ENCODE data around the gene RETREG1. TPM values are rescaled to one million over a fixed set of nuclear protein-coding genes. Genes with fewer than 3 reads are reported as not detected.
A peak's percentile ranks its signal among the peaks of the same experiment; 100 is the strongest.

Gene RETREG1
- total and polyA plus RNA-seq, 9 donors: 1.0 to 20.0 (median 4.0) TPM

DNA sequence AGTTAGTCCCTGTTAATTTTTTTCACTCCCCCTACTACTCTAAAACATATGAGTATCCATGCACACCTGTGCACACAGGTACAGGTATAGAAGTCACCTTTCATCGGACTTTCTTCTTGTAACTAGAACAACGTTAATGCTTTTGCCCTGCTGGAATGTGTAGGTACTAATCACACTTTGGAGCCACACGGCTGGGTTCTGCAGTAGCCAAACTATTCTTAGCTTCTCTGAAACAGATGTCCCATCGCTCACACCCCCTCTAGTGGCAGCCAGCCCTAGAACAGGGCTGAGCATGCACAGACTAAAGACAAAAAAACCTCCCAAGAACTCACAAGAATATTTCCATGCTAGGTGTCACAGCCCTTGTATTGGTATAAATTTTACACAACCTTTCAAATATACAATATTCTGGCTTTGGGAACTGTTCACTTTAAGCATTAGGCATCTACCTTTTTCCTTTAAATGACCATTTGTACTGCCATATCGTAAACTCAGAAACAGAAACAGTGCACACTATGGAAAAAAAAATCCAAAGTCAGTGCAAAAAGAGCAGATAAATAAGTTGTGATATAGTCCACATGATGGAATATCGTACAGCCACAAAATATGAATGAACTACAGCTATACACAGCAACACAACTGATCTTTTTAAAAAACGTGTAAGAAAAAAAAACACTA, 64.0 kb downstream of the RETREG1 start:
- 41 to 43% (median 41%) methylated on average over 7 of the region's 7 CpGs for WGBS, 3 donors
- intact Hi-C loops (cut with DNase I): no loop called here

DNA sequence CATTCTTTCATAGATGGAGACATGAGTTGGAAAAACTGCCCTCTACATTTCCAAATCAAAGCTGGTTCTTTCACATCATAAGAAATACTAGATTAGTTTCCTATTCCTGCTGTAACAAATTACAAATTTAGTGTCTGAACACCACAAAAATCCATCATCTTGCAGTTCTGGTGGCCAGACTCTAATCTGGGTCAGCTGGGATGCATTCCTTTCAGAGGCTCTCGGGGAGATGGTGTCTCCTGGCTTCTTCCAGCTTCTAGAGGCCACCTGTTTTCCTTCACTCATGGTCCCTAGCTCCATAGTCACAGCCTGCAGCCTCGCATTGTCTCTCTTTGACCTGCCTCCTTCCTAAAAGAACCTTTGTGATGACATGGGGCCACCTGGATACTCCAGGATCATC, 65.2 kb downstream of the RETREG1 start:
- Histone ChIP-seq H3K36me3 (no peaks in the 10 kb centered on the region), H3K4me3 (no peak overlapping the region), H3K27me3 (no peaks in the 10 kb centered on the region), H3K4me1 (ENCODE audit: insufficient read depth) (no peaks in the 10 kb centered on the region), H3K9me3 (no peaks in the 10 kb centered on the region), H3K27ac (no peak overlapping the region)
- intact Hi-C loops (cut with DNase I): no loop called here
- TF ChIP-seq EP300 (IDR thresholded peaks at IDR 0.05): no peak
- no peak for TF ChIP-seq POLR2A (IDR thresholded peaks at IDR 0.05)
- TF ChIP-seq, protein P1, sequence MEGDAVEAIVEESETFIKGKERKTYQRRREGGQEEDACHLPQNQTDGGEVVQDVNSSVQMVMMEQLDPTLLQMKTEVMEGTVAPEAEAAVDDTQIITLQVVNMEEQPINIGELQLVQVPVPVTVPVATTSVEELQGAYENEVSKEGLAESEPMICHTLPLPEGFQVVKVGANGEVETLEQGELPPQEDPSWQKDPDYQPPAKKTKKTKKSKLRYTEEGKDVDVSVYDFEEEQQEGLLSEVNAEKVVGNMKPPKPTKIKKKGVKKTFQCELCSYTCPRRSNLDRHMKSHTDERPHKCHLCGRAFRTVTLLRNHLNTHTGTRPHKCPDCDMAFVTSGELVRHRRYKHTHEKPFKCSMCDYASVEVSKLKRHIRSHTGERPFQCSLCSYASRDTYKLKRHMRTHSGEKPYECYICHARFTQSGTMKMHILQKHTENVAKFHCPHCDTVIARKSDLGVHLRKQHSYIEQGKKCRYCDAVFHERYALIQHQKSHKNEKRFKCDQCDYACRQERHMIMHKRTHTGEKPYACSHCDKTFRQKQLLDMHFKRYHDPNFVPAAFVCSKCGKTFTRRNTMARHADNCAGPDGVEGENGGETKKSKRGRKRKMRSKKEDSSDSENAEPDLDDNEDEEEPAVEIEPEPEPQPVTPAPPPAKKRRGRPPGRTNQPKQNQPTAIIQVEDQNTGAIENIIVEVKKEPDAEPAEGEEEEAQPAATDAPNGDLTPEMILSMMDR (IDR thresholded peaks at IDR 0.05): no peak
- 86 to 94% (median 88%) methylated on average over 2 of the region's 2 CpGs for WGBS, 3 donors
- DNase-seq: no peak

More for the DNA sequence above, 64.0 kb downstream of the RETREG1 start:
- no peaks in the 10 kb centered on the region for H3K36me3 ChIP-seq
- H3K4me3 ChIP-seq: no peak overlapping the region
- H3K4me1 ChIP-seq (ENCODE audit: insufficient read depth): no peaks in the 10 kb centered on the region
- no peak for TF ChIP-seq EP300 (IDR thresholded peaks at IDR 0.05)
- TF ChIP-seq, protein P1 (IDR thresholded peaks at IDR 0.05): peak in 1 of 3 donors; percentile 12
- no peaks in the 10 kb centered on the region for H3K9me3 ChIP-seq
- DNase-seq: peak; percentile 27 to 64 (median 31)
- H3K27ac ChIP-seq: no peak overlapping the region
- H3K27me3 ChIP-seq: no peaks in the 10 kb centered on the region

DNA sequence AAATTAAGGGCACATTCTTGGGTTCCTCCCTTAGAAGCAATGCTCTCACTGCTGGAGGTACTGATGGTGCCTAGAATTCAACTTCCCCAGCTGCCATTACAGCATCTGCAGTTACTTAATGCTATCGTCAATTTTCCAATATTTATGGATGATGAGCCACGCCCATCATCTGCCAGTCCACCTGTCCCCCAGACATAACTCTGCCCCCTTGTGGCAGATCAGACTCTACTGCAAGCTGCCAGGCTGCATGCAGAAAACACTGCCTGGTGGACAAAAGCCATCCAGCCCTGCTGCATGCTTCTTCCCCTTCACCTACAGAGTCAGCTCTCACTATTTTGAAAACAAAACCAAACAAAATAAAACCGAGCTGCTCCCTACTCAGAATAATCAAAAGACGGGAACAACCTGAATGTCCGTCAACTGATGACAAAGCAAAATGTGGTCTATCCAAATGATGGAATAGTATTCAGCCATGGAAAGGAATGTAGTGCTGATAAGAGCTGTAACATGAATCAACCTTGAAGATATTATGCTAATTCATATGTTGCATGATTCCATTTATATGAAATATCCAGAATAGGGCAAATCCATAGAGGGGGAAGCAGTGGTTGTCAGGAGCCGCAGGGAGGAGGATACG, 66.4 kb downstream of the RETREG1 start:
- 76 to 80% (median 80%) methylated on average over 7 of the region's 7 CpGs for WGBS, 3 donors
- H3K36me3 ChIP-seq: no peaks in the 10 kb centered on the region
- no peaks in the 10 kb centered on the region for H3K9me3 ChIP-seq
- TF ChIP-seq, protein P1 (IDR thresholded peaks at IDR 0.05): no peak
- no peak for TF ChIP-seq EP300 (IDR thresholded peaks at IDR 0.05)
- no peak for TF ChIP-seq POLR2A (IDR thresholded peaks at IDR 0.05)
- DNase-seq: no peak
- intact Hi-C loops (cut with DNase I): no loop called here
- H3K4me3 ChIP-seq: no peak overlapping the region
- no peaks in the 10 kb centered on the region for H3K4me1 ChIP-seq (ENCODE audit: insufficient read depth)
- no peaks in the 10 kb centered on the region for H3K27me3 ChIP-seq
- no peak overlapping the region for H3K27ac ChIP-seq

DNA sequence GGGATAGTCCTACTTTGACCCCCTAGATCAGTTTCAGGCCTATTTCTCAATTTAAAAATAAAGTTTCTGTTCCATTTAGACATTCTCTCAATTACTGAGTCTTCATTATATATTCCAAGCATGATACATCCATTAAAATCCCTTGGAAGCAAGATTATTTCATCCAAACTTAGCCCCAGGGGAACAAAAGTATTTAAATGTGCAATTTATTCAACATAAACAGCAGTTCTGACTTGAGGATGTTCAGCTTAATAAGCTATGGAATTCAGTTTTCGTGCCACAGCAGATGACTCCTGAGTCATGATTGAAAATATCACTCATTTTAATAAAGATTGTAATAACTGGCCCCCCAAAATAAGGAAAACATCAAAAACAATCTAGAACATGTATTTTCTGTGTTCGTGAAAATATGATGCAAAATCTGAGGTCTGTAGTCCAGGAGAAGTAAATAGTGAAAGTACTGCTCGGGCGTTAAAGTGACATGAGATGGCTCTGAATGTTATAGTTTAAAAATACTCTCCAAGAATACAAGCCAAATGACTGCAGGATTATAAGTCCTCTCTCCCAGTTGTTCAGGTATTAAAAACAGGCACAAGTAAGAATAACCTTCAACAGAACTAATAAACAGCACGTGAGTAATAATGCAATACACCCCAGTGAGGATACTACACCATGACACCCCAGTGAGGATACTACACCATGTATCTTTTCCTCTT, 67.1 kb downstream of the RETREG1 start:
- no peak overlapping the region for H3K27ac ChIP-seq
- intact Hi-C loops (cut with DNase I): no loop called here
- no peaks in the 10 kb centered on the region for H3K36me3 ChIP-seq
- H3K4me3 ChIP-seq: no peak overlapping the region
- no peaks in the 10 kb centered on the region for H3K27me3 ChIP-seq
- H3K9me3 ChIP-seq: no peaks in the 10 kb centered on the region
- H3K4me1 ChIP-seq (ENCODE audit: insufficient read depth): no peaks in the 10 kb centered on the region
- 70 to 73% (median 70%) methylated on average over 5 of the region's 5 CpGs for WGBS, 3 donors
- DNase-seq: no peak
- TF ChIP-seq POLR2A (IDR thresholded peaks at IDR 0.05) (no peak), EP300 (IDR thresholded peaks at IDR 0.05) (no peak)
- TF ChIP-seq, protein P1 (IDR thresholded peaks at IDR 0.05): no peak
